ENCODE measurements around the gene TOGARAM2. TPM values are rescaled to one million over a fixed set of nuclear protein-coding genes. Genes with fewer than 3 reads are reported as not detected.

The TOGARAM2 gene
- total RNA-seq, 2 experiments from 2014 or later = 1.2 to 2.0 TPM

DNA sequence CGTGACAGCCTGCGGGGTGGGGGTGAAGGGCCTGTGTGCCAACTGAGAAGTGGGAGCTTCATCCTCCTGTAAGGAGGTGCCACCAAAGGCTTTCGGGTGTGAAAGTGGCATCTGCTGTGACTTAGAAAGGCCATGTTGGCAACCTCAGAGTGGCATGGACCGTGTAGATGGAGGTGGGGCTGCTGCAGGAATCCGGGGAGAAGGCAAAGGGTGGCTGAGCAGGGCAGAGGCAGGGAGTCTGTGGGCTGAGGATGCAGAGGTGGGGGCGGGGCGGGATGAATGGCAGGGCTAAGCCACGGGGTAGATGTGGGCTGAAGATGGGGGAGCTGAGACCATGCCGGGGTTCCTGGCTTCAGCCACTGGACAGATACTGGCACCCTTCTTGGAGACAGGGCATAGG lies 28.2 kb downstream of the TOGARAM2 start:
- H3K4me1 Mint-ChIP-seq (ENCODE audit: low read depth) = peaks cover 57% of the 10 kb centered on the region
- no peaks in the 10 kb centered on the region for H3K9me3 Mint-ChIP-seq
- H3K27ac Mint-ChIP-seq = no peak overlapping the region
- intact Hi-C loops (cut with micrococcal nuclease) = no loop called here
- no peaks in the 10 kb centered on the region for H3K36me3 Mint-ChIP-seq (ENCODE audit: low read depth)
- CTCF ChIA-PET = no interaction called here
- DNase-seq = no peak
- no peak overlapping the region for H3K4me3 Mint-ChIP-seq
- no peaks in the 10 kb centered on the region for H3K27me3 Mint-ChIP-seq (ENCODE audit: low read depth)

DNA sequence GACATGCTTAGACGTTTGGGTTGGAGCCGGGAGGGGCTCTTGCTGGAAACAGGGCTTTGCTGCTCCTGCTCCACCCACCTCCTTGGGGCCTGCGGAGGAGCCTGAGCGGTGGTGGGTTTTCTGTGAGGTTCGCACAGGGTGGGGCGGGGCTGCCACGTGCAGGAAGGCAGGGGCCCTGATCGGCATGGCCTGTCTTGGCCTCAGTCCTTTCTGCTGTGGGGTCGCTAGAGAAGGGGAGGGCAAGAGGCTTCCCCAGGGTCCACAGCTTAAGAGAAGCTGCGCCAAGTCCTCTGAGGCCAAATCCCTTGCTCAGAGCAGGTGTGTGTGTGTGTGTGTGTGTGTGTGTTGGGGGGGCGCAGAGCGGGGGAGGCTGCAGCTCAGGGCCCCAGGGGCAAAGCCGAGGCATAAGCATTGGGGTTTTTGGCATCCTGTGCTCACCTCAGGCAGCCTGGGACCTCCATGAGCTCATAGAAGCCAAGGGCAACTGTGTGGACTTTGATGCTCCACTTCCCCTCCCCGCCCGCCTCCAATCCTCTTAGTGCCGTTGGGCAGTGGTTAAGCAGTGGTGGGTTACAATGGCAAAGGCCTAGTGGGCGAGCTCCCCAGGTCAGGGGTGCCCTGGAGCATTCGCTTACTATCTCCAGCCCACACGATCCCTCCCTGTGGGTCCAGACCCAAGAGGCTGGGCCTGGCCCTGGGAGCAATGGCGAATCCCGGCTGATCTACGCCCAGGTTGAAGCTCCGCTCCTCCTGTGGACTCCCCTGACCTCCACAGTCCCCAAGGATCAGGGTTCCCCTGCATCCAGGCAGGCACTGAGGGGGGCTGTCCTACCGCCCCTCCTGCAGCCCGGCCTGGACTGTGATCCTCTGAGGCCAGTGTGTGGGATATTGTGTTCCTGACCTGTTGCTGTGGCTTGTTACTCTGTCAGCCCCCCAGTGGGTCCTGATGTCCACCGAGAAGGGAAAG lies 28.9 kb downstream of the TOGARAM2 start:
- DNase-seq = no peak
- Mint-ChIP-seq H3K9me3 (no peaks in the 10 kb centered on the region), H3K27ac (peak overlapping the region; percentile 50), H3K27me3 (ENCODE audit: low read depth) (no peaks in the 10 kb centered on the region), H3K4me3 (no peak overlapping the region), H3K36me3 (ENCODE audit: low read depth) (no peaks in the 10 kb centered on the region), H3K4me1 (ENCODE audit: low read depth) (peaks cover 64% of the 10 kb centered on the region)
- CTCF ChIA-PET = interaction anchor here (0.6 to 2.3 kb wide), 3 partner anchors 9 to 442 kb away, joined by 4 to 11 read pairs (median 4); no protein-coding TSS in a partner anchor
- intact Hi-C loops (cut with micrococcal nuclease) = loop anchor here (5.0 to 10.0 kb wide), 4 partner anchors 307 to 1135 kb away; partner anchors contain the start of gene YPEL5

DNA sequence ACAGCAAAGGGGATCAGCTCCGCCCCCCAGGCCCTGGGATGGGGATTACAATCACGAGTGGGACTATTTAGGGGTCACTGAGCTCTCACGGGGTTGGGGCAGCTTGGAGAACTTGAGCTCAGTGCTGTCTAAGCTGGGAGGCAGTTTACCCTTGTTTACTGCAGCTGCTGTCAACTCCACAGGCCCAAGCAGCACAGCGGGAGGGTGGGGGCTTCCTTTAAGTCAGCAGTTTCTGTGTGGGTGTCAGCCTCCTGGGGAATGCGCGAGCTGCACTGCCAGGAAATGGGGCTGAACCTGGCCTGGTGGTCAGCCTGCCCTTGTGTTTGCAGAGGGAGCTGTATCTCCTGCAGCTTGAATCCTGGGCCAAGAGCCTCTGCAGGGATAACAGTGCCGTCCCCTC lies 29.8 kb downstream of the TOGARAM2 start:
- peak overlapping the region; percentile 11 for H3K4me3 Mint-ChIP-seq
- no peaks in the 10 kb centered on the region for H3K36me3 Mint-ChIP-seq (ENCODE audit: low read depth)
- peak; percentile 61 for DNase-seq
- H3K27ac Mint-ChIP-seq = peak overlapping the region; percentile 83
- peaks cover 74% of the 10 kb centered on the region for H3K4me1 Mint-ChIP-seq (ENCODE audit: low read depth)
- CTCF ChIA-PET = interaction anchor here (0.6 to 2.3 kb wide), 6 partner anchors 10 to 443 kb away, joined by 3 to 11 read pairs (median 4); no protein-coding TSS in a partner anchor
- no peaks in the 10 kb centered on the region for H3K9me3 Mint-ChIP-seq
- intact Hi-C loops (cut with micrococcal nuclease) = loop anchor here (1.0 to 10.0 kb wide), 6 partner anchors 105 to 1134 kb away; partner anchors contain the start of genes TRMT61B and YPEL5
- no peaks in the 10 kb centered on the region for H3K27me3 Mint-ChIP-seq (ENCODE audit: low read depth)

DNA sequence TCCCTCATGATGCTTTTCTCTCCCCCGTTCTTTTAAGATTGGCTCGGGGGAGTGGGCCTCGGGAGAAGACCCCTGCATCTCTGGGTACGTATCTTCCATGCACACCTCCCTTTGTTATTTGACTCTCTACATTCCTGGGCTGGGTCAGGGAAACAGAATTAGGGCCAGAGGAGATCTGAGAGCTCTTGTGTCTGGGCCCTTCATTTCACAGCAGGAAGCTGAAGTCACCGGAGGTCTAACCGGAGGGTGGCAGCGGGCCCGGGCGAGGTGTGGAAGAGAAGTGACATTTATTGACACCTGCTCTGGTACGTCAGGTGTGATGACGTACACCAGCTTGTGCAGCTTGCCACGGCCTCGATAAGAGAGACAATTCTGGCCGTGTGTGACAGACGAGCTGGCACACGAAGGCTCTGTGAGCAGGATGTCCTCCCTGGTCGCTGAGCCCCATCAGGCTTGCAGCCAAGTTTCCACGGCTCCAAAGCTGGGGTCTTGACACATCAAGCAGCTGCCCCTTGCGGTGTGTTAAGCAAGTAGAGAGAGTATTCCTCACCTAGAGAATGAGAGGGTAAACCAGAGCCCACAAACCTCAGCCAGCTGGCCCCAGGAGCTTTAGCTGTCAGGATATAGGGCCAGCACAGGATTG lies 30.4 kb downstream of the TOGARAM2 start:
- Mint-ChIP-seq H3K4me1 (ENCODE audit: low read depth) (peaks cover 78% of the 10 kb centered on the region), H3K4me3 (peak overlapping the region; percentile 11), H3K9me3 (no peaks in the 10 kb centered on the region), H3K36me3 (ENCODE audit: low read depth) (no peaks in the 10 kb centered on the region), H3K27ac (peak overlapping the region; percentile 83), H3K27me3 (ENCODE audit: low read depth) (no peaks in the 10 kb centered on the region)
- intact Hi-C loops (cut with micrococcal nuclease) = loop anchor here (1.0 to 10.0 kb wide), 6 partner anchors 105 to 1133 kb away; partner anchors contain the start of genes TRMT61B and YPEL5
- CTCF ChIA-PET = interaction anchor here (0.6 to 2.3 kb wide), 6 partner anchors 11 to 191 kb away, joined by 3 to 11 read pairs (median 4); no protein-coding TSS in a partner anchor
- DNase-seq = peak; percentile 84

DNA sequence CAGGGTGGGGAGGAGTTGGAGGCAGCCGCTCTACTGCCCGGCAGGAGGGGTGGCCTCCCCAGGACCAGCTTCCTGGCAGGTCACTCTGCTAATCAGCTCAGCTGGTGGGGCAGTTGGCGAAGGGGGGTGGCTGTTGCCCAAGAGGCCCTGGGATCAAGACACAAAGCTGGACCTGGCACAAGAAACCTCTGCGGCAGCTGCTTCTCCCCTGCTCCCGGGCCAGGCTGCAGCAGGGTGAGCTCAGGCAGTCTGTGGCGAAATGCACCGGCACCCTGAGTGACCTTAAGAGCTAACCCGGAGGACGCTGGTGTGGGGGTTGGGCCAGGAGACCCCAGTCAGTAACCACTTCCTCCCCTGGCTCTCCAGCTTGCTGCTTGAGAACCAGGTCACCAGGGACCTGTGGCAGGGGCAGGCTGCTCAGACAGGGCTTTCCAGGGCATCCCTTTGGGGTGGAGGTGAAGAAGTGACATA lies 31.1 kb downstream of the TOGARAM2 start:
- Mint-ChIP-seq H3K4me3 (no peak overlapping the region), H3K4me1 (ENCODE audit: low read depth) (peaks cover 83% of the 10 kb centered on the region), H3K9me3 (no peaks in the 10 kb centered on the region), H3K27me3 (ENCODE audit: low read depth) (no peaks in the 10 kb centered on the region), H3K36me3 (ENCODE audit: low read depth) (no peaks in the 10 kb centered on the region), H3K27ac (no peak overlapping the region)
- no peak for DNase-seq
- intact Hi-C loops (cut with micrococcal nuclease) = loop anchor here (5.0 to 10.0 kb wide), 4 partner anchors 305 to 1133 kb away; partner anchors contain the start of gene YPEL5
- CTCF ChIA-PET = interaction anchor here (0.9 to 2.3 kb wide), 7 partner anchors 12 to 114 kb away, joined by 3 to 11 read pairs (median 3); no protein-coding TSS in a partner anchor

DNA sequence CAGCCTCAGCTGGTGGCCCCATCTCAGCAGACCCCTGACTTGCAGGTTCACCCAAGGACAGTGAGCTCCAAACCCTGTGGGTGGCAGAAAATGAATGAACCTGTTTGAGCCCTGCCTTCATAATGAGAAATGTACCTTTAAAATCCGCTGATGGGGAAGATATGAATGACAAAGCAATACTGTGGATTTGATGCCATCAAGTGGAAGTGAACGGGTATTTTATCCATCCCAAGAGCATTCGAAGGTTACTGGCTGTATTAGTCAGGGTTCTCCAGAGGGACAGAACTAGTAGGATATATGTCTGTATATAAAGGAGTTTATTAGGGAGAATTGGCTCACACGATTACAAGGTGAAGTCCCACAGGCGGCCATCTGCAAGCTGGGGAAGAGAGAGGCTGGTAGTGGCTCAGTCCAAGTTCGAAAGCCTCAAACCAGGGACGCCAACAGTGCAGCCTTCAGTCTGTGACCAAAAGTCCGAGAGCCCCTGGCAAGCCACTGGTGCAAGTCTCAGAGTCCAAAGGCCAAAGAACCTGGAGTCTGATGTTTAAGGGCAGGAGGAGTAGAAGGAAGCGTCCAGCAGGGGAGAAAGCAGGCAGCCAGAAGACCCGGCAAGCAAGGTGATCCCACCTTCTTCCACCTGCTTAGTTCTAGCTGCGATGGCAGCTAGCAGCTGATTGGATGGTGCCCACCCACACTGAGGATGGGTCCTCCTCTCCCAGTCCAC lies 32.1 kb downstream of the TOGARAM2 start:
- Mint-ChIP-seq H3K4me1 (ENCODE audit: low read depth) (peaks cover 88% of the 10 kb centered on the region), H3K9me3 (no peaks in the 10 kb centered on the region), H3K27me3 (ENCODE audit: low read depth) (no peaks in the 10 kb centered on the region), H3K27ac (no peak overlapping the region), H3K36me3 (ENCODE audit: low read depth) (no peaks in the 10 kb centered on the region), H3K4me3 (peak overlapping the region; percentile 80)
- intact Hi-C loops (cut with micrococcal nuclease) = loop anchor here (1.0 to 10.0 kb wide), 5 partner anchors 192 to 1132 kb away; partner anchors contain the start of gene YPEL5
- DNase-seq = no peak
- CTCF ChIA-PET = interaction anchor here (0.9 to 1.6 kb wide), 5 partner anchors 13 to 113 kb away, joined by 3 to 4 read pairs (median 3); no protein-coding TSS in a partner anchor

DNA sequence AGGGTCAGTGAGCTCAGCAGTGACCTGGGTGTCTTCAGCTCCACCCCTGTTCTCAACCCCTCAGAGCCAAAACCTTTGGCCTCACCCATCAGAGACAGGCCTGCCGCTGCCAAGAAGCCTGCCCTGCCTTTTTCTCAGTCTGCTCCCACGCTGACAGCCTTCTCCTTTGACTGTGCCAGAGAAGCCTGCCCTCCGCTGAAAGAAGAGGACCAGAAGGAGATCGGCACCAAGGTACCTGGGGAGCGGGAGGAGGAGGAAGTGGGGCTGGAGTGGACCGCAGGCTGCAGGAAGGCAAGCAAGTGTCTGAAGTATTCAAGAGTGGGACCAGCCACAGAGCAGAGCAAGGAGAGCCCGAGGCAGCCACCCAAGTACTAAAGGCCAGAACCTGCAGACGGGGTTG lies 33.2 kb downstream of the TOGARAM2 start:
- H3K4me1 Mint-ChIP-seq (ENCODE audit: low read depth) = peaks cover 82% of the 10 kb centered on the region
- no peaks in the 10 kb centered on the region for H3K36me3 Mint-ChIP-seq (ENCODE audit: low read depth)
- peak overlapping the region; percentile 80 for H3K4me3 Mint-ChIP-seq
- intact Hi-C loops (cut with micrococcal nuclease) = loop anchor here (2.0 to 10.0 kb wide), 7 partner anchors 44 to 1130 kb away; partner anchors contain the start of genes WDR43 and YPEL5
- H3K27me3 Mint-ChIP-seq (ENCODE audit: low read depth) = no peaks in the 10 kb centered on the region
- peak overlapping the region; percentile 90 for H3K27ac Mint-ChIP-seq
- DNase-seq = peak; percentile 44
- CTCF ChIA-PET = interaction anchor here (1.8 kb wide), 1 partner anchor 194 kb away, joined by 7 read pairs; no protein-coding TSS in a partner anchor
- H3K9me3 Mint-ChIP-seq = no peaks in the 10 kb centered on the region

DNA sequence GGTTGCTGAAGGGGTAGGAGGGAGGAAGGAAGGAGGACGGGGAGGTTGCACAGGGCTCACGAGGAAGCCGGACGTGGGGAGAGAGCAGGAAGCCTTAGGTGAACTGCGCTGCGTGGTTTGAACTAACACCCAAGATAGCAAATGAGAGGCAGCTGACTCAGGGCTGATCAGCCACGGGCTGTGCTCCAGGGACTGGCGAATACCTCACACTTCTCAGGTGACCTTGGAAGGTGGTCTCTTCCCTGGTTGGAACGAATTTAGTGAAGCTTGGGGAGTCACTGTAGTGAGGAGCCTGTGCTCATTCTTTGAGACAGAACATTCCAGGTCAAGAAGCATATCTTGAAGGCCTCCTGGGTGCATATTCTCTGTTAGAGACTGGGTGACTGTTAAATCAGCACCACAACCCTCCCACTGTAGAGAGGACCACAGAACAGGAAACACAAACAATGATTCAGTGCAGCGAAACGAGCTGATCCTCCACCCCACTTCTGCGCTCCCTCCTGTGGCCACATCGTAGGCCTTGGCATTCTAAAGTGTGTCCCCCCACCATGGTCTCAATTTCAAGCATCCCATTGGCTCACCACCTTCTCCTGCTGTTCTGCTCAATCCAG lies 33.8 kb downstream of the TOGARAM2 start:
- intact Hi-C loops (cut with micrococcal nuclease) = loop anchor here (1.0 to 10.0 kb wide), 9 partner anchors 44 to 1130 kb away; partner anchors contain the start of genes WDR43 and YPEL5
- H3K4me1 Mint-ChIP-seq (ENCODE audit: low read depth) = peaks cover 76% of the 10 kb centered on the region
- no peaks in the 10 kb centered on the region for H3K27me3 Mint-ChIP-seq (ENCODE audit: low read depth)
- CTCF ChIA-PET = interaction anchor here (0.6 to 1.8 kb wide), 7 partner anchors 11 to 465 kb away, joined by 3 to 7 read pairs (median 3); no protein-coding TSS in a partner anchor
- DNase-seq = peak; percentile 83
- H3K36me3 Mint-ChIP-seq (ENCODE audit: low read depth) = no peaks in the 10 kb centered on the region
- peak overlapping the region; percentile 90 for H3K27ac Mint-ChIP-seq
- peak overlapping the region; percentile 80 for H3K4me3 Mint-ChIP-seq
- H3K9me3 Mint-ChIP-seq = no peaks in the 10 kb centered on the region

DNA sequence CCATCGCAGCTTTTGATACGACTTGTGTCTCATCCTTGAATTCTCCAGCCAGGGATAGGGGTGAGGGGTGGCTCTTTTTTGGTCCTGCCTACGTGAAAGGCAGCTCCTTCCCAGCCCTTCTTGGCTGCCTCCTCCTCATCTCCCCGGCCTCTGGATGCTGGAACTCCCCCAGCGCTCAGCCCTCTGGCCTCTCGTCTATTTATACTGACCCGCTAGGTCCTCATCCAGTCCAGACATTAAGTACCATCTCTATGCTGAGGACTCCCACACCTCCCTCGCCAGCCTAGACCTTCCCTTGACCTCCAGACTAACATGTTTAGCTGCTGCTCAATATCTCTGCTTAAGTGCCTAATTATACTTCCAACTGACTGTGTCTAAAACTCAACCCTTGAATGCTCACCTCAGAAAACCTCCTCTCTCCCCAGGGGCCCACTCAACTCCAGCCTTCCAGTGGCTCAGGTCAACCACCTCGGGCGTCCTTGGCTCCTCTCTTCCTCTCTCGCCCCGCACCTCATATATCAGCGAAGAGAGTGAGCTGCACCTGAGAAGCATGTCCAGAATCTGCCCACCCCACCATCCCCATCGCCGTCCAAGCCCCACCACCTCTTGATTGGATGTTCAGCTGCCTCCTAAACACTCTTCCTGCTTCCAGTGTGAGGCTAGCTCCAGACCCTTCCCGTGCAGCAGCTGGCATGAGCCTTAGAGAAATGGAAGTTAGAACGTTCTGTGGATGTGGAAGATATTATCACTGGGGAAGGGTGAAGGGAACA lies 34.8 kb downstream of the TOGARAM2 start:
- CTCF ChIA-PET = interaction anchor here (0.6 to 1.8 kb wide), 6 partner anchors 10 to 466 kb away, joined by 3 to 5 read pairs (median 4); no protein-coding TSS in a partner anchor
- no peaks in the 10 kb centered on the region for H3K36me3 Mint-ChIP-seq (ENCODE audit: low read depth)

DNA sequence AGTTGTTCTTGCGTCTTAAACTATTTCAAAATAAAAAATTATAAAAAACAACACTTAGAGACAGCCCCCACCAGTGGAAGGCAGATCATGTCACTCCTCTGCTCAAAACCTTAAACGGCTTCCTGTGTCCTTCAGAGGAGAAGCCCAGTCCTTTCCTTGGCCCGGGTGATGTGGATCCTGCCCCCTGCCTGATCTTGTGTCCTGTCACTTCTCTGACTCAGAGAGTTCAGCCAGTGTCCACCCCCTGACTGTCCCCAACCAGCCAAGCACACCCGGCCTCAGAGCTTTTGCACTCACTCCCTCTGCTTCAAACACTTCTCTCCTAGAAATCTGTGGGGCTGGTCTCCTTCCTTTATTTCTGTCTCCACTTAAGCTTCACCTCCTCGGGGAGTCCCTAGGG lies 35.4 kb downstream of the TOGARAM2 start:
- Mint-ChIP-seq H3K4me1 (ENCODE audit: low read depth) (peaks cover 61% of the 10 kb centered on the region), H3K27ac (peak overlapping the region; percentile 1), H3K4me3 (no peak overlapping the region), H3K9me3 (no peaks in the 10 kb centered on the region), H3K36me3 (ENCODE audit: low read depth) (no peaks in the 10 kb centered on the region), H3K27me3 (ENCODE audit: low read depth) (no peaks in the 10 kb centered on the region)
- no peak for DNase-seq
- intact Hi-C loops (cut with micrococcal nuclease) = loop anchor here (10.0 kb wide), 2 partner anchors 982 to 1128 kb away; partner anchors contain the start of gene YPEL5
- CTCF ChIA-PET = interaction anchor here (1.1 to 1.8 kb wide), 3 partner anchors 10 to 57 kb away, joined by 4 to 5 read pairs (median 5); no protein-coding TSS in a partner anchor

More for the DNA sequence above, 34.8 kb downstream of the TOGARAM2 start:
- Mint-ChIP-seq H3K4me3 (no peak overlapping the region), H3K27ac (peak overlapping the region; percentile 90), H3K9me3 (no peaks in the 10 kb centered on the region), H3K27me3 (ENCODE audit: low read depth) (no peaks in the 10 kb centered on the region), H3K4me1 (ENCODE audit: low read depth) (peaks cover 67% of the 10 kb centered on the region)
- DNase-seq = no peak
- intact Hi-C loops (cut with micrococcal nuclease) = loop anchor here (1.0 to 10.0 kb wide), 7 partner anchors 43 to 1129 kb away; partner anchors contain the start of genes WDR43 and YPEL5

All from activated naive CD4-positive, alpha-beta T cell treated with anti-CD3 and anti-CD28 coated beads for 36 hours (primary cell).